Endodermal cell (in vitro differentiated cells): ENCODE measurements around the gene ARSJ. TPM values are rescaled to one million over a fixed set of nuclear protein-coding genes. Genes with fewer than 3 reads are reported as not detected.

Experiments
- DNase-seq: peaks from one replicate; pipeline ENCODE4 v3.0.0-alpha.2; 2017
- H3K27ac ChIP-seq: 2 replicates; pipeline ENCODE4 v1.5.1; 2013; ENCODE audit warnings: mild to moderate bottlenecking, low read depth, low read length, moderate library complexity
- H3K27me3 ChIP-seq: 2 replicates; pipeline ENCODE4 v1.6.1; 2013; ENCODE audit warnings: mild to moderate bottlenecking, low read length, moderate library complexity; ENCODE audit not compliant: insufficient read depth, control insufficient read depth, poor library complexity, severe bottlenecking
- H3K36me3 ChIP-seq: 2 replicates; pipeline ENCODE4 v1.7.0; 2013; ENCODE audit warnings: mild to moderate bottlenecking, low read length, moderate library complexity; ENCODE audit not compliant: control insufficient read depth, insufficient read depth
- H3K4me1 ChIP-seq: one replicate; pipeline ENCODE4 v1.7.0; 2013; ENCODE audit warnings: low read length; ENCODE audit not compliant: control insufficient read depth, insufficient read depth
- H3K4me3 ChIP-seq: 2 replicates; pipeline ENCODE4 v1.5.1; 2013; ENCODE audit warnings: mild to moderate bottlenecking, low read length, moderate library complexity
- H3K9ac ChIP-seq: 2 replicates; pipeline ENCODE4 v1.6.1; 2013; ENCODE audit warnings: mild to moderate bottlenecking, low read length, moderate library complexity; ENCODE audit not compliant: poor library complexity, severe bottlenecking; ENCODE audit errors: extremely low read depth
- H3K9me3 ChIP-seq: 2 replicates; pipeline ENCODE4 v1.6.1; 2013; ENCODE audit warnings: mild to moderate bottlenecking, low read length, moderate library complexity; ENCODE audit not compliant: control insufficient read depth
- H3K27ac Mint-ChIP-seq: 2 replicates; pipeline ENCODE4 v1.8.0; 2020; ENCODE audit warnings: mixed read lengths
- H3K27me3 Mint-ChIP-seq: 2 replicates; pipeline ENCODE4 v1.8.0; 2021; ENCODE audit warnings: mild to moderate bottlenecking, mixed read lengths; ENCODE audit not compliant: insufficient read depth
- H3K36me3 Mint-ChIP-seq: 2 replicates; pipeline ENCODE4 v1.8.0; 2020; ENCODE audit warnings: low read depth, mixed read lengths
- H3K4me1 Mint-ChIP-seq: 2 replicates; pipeline ENCODE4 v1.8.0; 2020; ENCODE audit warnings: mixed read lengths
- H3K4me3 Mint-ChIP-seq: 2 replicates; pipeline ENCODE4 v1.8.0; 2020; ENCODE audit warnings: mild to moderate bottlenecking, moderate library complexity, mixed read lengths
- H3K9me3 Mint-ChIP-seq: 2 replicates; pipeline ENCODE4 v1.8.0; 2020; ENCODE audit warnings: mild to moderate bottlenecking, mixed read lengths
- WGBS, 2 experiments: methylation state at CpG; one replicate each; pipeline versions ENCODE4 v1.1.5 to v1.1.7; 2013; ENCODE audit warnings: missing lambda C conversion rate in 2 of 2, mixed read lengths in 1 of 2; ENCODE audit not compliant: insufficient coverage in 1 of 2, insufficient read length in 1 of 2; 5-methylcytosine and 5-hydroxymethylcytosine counted together
- total RNA-seq, 2 donors: library from RNA; stranded (reverse); fragmentation: NEBNext Ultra II Directional in 1 of 2; extraction: Animal tissue kit (Norgen Biotek cat#: 25700) in 1 of 2; gene quantifications; 2 replicates in 1 of 2; 3 replicates in 1 of 2; pipeline ENCODE4 v1.2.1, GENCODE V29; 2021
- TF ChIP-seq, protein P1 (sequence below): fragments of 200-600 bp; sonication (generic); conservative IDR thresholded peaks from 2 replicates; pipeline ENCODE4 v1.5.0; 2021; ENCODE audit warnings: antibody characterized with exemption, mild to moderate bottlenecking

ARSJ gene
- total RNA-seq, 2 donors from 2014 or later, result 0.35 to 0.77 TPM

DNA sequence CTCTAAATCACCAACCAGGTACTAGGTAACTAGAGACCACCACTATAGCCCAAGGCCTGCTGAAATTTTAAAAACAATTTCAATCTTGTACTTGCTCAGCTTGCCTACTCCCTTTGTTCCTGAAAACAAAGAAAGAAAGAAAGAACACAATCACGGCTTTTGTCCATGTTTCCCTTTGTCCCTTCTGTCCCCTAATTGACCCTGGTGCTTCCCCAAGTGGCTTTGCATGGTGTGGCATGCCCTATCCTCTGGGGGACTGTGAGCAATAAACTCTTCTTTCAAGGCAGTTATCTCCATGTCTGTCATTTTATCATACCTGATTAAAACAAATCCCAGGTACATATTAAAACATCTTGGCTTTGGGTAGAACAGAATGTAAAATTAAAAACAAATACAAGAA, 94.8 kb downstream of the ARSJ start:
- Histone ChIP-seq H3K4me3 (no peak overlapping the region), H3K27ac (no peak overlapping the region), H3K9me3 (peaks cover 9% of the 10 kb centered on the region), H3K9ac (no peak overlapping the region), H3K27me3 (no peaks in the 10 kb centered on the region), H3K4me1 (no peaks in the 10 kb centered on the region), H3K36me3 (no peaks in the 10 kb centered on the region)
- Mint-ChIP-seq H3K9me3 (no peaks in the 10 kb centered on the region), H3K36me3 (no peaks in the 10 kb centered on the region), H3K27me3 (no peaks in the 10 kb centered on the region), H3K4me3 (no peak overlapping the region), H3K27ac (no peak overlapping the region), H3K4me1 (no peaks in the 10 kb centered on the region)
- 88% methylated on average over 1 of the region's 1 CpG; no CpG with 5 or more reads in 1 of the 2 experiments for WGBS, 2 experiments
- DNase-seq, result no peak
- TF ChIP-seq, protein P1, sequence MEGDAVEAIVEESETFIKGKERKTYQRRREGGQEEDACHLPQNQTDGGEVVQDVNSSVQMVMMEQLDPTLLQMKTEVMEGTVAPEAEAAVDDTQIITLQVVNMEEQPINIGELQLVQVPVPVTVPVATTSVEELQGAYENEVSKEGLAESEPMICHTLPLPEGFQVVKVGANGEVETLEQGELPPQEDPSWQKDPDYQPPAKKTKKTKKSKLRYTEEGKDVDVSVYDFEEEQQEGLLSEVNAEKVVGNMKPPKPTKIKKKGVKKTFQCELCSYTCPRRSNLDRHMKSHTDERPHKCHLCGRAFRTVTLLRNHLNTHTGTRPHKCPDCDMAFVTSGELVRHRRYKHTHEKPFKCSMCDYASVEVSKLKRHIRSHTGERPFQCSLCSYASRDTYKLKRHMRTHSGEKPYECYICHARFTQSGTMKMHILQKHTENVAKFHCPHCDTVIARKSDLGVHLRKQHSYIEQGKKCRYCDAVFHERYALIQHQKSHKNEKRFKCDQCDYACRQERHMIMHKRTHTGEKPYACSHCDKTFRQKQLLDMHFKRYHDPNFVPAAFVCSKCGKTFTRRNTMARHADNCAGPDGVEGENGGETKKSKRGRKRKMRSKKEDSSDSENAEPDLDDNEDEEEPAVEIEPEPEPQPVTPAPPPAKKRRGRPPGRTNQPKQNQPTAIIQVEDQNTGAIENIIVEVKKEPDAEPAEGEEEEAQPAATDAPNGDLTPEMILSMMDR, result peak; percentile 51

DNA sequence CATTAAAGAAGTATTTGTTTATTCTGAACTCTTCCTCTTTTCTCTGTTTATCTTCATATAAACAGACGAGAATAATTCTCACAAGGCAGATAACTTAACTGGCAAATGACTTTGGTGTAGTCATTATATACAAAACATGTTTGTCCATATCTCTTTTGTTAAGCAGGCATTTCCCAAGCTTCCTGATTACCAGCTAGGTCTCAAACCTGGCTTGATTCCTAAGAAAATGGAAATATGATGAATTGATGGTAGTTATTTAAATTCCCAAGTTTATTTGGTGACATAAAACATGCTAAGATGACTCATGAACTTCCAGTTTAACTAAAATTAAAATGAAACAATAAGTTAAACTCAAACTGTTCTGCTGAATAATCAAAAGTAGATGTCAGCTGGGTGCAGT, 96.8 kb downstream of the ARSJ start:
- no peaks in the 10 kb centered on the region for H3K4me1 ChIP-seq
- no peaks in the 10 kb centered on the region for H3K27me3 ChIP-seq
- peaks cover 9% of the 10 kb centered on the region for H3K9me3 ChIP-seq
- no peaks in the 10 kb centered on the region for H3K9me3 Mint-ChIP-seq
- TF ChIP-seq, protein P1, result no peak
- H3K4me3 ChIP-seq, result no peak overlapping the region
- H3K4me3 Mint-ChIP-seq, result no peak overlapping the region
- H3K27ac ChIP-seq, result no peak overlapping the region
- H3K4me1 Mint-ChIP-seq, result no peaks in the 10 kb centered on the region
- H3K27ac Mint-ChIP-seq, result no peak overlapping the region
- no peak overlapping the region for H3K9ac ChIP-seq
- H3K27me3 Mint-ChIP-seq, result no peaks in the 10 kb centered on the region
- H3K36me3 ChIP-seq, result no peaks in the 10 kb centered on the region
- no peak for DNase-seq
- 90% methylated on average over 1 of the region's 1 CpG; no CpG with 5 or more reads in 1 of the 2 experiments for WGBS, 2 experiments
- no peaks in the 10 kb centered on the region for H3K36me3 Mint-ChIP-seq

DNA sequence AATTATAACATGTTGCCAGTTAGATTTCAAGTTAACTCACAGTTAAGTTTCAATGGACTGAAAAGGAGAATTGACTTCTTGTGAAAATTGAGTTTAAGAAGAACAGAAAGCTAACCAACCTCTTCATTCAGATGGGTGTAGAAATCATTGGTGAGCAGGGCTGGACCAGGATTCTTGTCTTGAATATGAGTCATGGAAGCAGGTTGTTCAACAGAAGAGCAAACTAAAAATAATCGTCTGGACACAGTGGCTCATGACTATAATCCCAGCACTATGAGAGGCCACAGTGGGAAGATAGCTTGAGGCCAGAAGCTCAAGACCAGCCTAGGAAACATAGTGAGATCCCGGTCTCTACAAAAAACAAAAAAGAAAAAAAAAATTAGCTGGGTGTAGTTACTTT, 98.2 kb downstream of the ARSJ start:
- Mint-ChIP-seq H3K27me3 (no peaks in the 10 kb centered on the region), H3K4me3 (no peak overlapping the region), H3K36me3 (no peaks in the 10 kb centered on the region), H3K4me1 (no peaks in the 10 kb centered on the region), H3K9me3 (no peaks in the 10 kb centered on the region), H3K27ac (no peak overlapping the region)
- no peak overlapping the region for H3K4me3 ChIP-seq
- peaks cover 9% of the 10 kb centered on the region for H3K9me3 ChIP-seq
- H3K9ac ChIP-seq, result no peak overlapping the region
- TF ChIP-seq, protein P1, result no peak
- H3K4me1 ChIP-seq, result no peaks in the 10 kb centered on the region
- WGBS, 2 experiments, result 65 to 85% methylated on average over 2 of the region's 2 CpGs
- H3K36me3 ChIP-seq, result no peaks in the 10 kb centered on the region
- DNase-seq, result no peak
- no peaks in the 10 kb centered on the region for H3K27me3 ChIP-seq
- H3K27ac ChIP-seq, result no peak overlapping the region
